ENCODE measurements around the gene NQO1. TPM values are rescaled to one million over a fixed set of nuclear protein-coding genes. Genes with fewer than 3 reads are reported as not detected.
A peak's percentile ranks its signal among the peaks of the same experiment; 100 is the strongest.

NQO1 gene
- total and polyA plus RNA-seq, 2 experiments from 2014 or later, result 2.1 to 10.8 TPM

DNA sequence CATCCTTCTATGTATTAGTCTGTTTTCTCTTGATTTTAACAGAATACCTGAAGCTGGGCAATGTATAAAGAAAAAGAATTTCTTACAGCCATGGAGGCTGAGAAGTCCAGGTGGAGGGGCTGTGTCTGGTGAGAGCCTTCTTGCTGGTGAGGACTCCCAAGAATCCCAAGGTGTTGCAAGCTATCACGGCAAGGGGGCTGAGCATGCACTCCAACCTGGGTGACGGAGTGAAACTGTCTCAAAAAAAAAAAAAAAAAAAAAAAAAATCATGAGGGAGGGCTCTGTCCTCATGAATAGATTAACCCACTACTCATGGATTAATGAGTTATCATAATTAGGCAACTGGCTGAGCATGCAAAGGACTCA lies 19.4 kb downstream of the NQO1 start:
- no peaks in the 10 kb centered on the region for H3K9me3 ChIP-seq (ENCODE audit: low read depth)
- no peak for DNase-seq (ENCODE audit: low read depth in 1 of 2, low spot score in 1 of 2)
- TF ChIP-seq, protein P1, sequence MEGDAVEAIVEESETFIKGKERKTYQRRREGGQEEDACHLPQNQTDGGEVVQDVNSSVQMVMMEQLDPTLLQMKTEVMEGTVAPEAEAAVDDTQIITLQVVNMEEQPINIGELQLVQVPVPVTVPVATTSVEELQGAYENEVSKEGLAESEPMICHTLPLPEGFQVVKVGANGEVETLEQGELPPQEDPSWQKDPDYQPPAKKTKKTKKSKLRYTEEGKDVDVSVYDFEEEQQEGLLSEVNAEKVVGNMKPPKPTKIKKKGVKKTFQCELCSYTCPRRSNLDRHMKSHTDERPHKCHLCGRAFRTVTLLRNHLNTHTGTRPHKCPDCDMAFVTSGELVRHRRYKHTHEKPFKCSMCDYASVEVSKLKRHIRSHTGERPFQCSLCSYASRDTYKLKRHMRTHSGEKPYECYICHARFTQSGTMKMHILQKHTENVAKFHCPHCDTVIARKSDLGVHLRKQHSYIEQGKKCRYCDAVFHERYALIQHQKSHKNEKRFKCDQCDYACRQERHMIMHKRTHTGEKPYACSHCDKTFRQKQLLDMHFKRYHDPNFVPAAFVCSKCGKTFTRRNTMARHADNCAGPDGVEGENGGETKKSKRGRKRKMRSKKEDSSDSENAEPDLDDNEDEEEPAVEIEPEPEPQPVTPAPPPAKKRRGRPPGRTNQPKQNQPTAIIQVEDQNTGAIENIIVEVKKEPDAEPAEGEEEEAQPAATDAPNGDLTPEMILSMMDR (IDR thresholded peaks at IDR 0.05; ENCODE audit: low read depth, low read length), result no peak
- no peaks in the 10 kb centered on the region for H3K27me3 ChIP-seq
- H3K4me1 ChIP-seq (ENCODE audit: low read depth), result no peaks in the 10 kb centered on the region
- H3K27ac ChIP-seq, result no peak overlapping the region
- peaks cover 8% of the 10 kb centered on the region for H3K36me3 ChIP-seq
- H3K4me3 ChIP-seq, result no peak overlapping the region

DNA sequence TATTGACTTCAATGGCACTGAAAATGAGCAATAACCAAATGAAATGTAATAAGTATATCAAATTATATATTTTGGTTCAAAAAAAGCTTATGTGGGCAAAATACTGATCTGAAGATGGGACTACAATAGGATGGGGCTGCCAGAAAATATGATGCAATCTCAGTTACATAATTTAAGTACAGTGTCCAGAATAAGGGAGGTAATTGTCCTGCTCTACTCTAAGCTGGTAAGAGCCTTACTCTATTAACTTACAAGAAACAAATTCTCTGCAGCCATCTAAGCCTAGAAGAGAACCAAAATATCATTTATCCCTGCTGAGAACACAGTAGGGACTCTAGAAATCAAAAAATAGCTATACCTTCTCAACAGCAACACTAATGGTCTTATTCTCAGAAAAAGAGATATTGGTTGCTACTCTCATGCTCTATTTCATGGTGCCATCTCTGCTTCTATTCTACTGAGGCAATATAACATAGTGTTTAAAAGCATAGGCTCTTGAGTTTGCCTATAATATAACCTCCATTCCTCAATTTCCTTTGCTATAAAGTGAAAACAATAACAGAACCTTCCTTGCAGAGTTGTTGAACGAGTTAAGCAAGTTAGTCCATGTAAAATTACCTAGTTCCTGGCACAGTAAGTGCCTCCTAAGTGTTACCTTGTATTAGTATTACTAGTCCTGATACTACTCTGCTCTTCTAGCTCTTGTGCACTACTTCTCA lies 19.9 kb downstream of the NQO1 start:
- Histone ChIP-seq H3K4me1 (ENCODE audit: low read depth) (no peaks in the 10 kb centered on the region), H3K36me3 (peaks cover 13% of the 10 kb centered on the region), H3K27ac (no peak overlapping the region), H3K4me3 (no peak overlapping the region), H3K9me3 (ENCODE audit: low read depth) (no peaks in the 10 kb centered on the region), H3K27me3 (no peaks in the 10 kb centered on the region)
- TF ChIP-seq, protein P1 (IDR thresholded peaks at IDR 0.05; ENCODE audit: low read depth, low read length), result no peak
- DNase-seq (ENCODE audit: low read depth in 1 of 2, low spot score in 1 of 2), result peak in 1 of 2 donors; percentile 72

DNA sequence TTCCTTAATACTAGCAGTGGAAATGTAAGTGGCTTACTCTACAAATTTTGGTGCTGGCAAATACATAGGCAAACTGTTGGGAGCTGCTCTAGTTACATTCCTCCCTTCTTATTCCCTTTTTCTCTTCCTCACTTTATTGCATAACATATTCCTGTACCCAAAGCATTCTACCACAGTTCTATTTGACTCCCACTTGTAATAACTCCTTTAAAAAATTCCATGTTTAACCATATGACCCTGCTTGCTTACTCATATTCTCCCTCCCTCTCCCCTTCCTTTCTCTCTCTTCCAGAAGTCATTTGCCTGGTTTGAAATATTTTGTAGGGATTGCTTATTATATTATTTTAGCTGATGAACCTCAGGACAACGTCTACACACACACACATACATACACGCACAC lies 22.7 kb downstream of the NQO1 start:
- Histone ChIP-seq H3K4me3 (no peak overlapping the region), H3K27me3 (no peaks in the 10 kb centered on the region), H3K36me3 (peaks cover 19% of the 10 kb centered on the region), H3K27ac (no peak overlapping the region), H3K9me3 (ENCODE audit: low read depth) (no peaks in the 10 kb centered on the region), H3K4me1 (ENCODE audit: low read depth) (no peaks in the 10 kb centered on the region)
- TF ChIP-seq, protein P1 (IDR thresholded peaks at IDR 0.05; ENCODE audit: low read depth, low read length), result no peak
- DNase-seq (ENCODE audit: low read depth in 1 of 2, low spot score in 1 of 2), result peak in 1 of 2 donors; percentile 65

DNA sequence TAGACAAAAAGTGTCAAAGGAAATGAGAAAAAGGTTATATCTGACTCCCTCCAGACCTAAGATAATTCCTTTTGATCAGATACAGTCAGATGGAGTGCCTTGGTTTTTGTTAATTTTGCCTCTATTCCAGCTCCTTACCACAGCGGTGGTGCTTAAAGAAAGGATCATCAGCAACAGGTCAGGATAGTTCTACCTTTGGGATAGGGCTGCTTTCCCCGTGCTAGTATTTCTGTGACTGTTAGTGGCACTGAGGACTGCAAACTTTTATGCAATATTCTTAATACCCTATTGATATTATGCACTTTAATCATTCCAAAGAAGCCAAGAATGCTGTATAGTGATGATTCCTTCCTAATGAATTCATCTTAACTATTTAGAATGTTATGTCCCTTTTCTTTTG lies 24.5 kb downstream of the NQO1 start:
- no peak for DNase-seq (ENCODE audit: low read depth in 1 of 2, low spot score in 1 of 2)
- no peak overlapping the region for H3K4me3 ChIP-seq
- H3K4me1 ChIP-seq (ENCODE audit: low read depth), result no peaks in the 10 kb centered on the region
- no peaks in the 10 kb centered on the region for H3K9me3 ChIP-seq (ENCODE audit: low read depth)
- H3K36me3 ChIP-seq, result peaks cover 26% of the 10 kb centered on the region
- no peaks in the 10 kb centered on the region for H3K27me3 ChIP-seq
- H3K27ac ChIP-seq, result no peak overlapping the region
- TF ChIP-seq, protein P1 (IDR thresholded peaks at IDR 0.05; ENCODE audit: low read depth, low read length), result no peak

DNA sequence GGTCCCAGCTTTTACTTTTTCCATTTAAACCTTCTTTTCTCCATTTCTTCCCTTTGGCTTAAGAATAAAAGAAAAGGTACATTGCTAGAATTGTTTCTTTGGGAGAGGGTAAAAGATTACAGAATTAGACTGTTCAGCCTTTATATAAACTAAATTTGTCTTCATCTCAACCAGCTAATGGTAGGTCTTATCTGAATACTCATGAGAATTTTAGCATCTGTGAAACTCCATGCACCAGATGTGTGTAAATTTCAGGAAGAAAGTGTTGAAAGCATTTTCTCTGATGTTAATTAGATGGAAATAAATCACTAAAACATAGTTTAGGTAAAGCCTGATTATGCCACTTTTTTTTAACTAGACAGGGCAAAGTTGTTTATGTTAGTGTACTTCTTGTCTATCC lies 24.9 kb downstream of the NQO1 start:
- Histone ChIP-seq H3K9me3 (ENCODE audit: low read depth) (no peaks in the 10 kb centered on the region), H3K27me3 (no peaks in the 10 kb centered on the region), H3K4me3 (no peak overlapping the region), H3K36me3 (peaks cover 30% of the 10 kb centered on the region), H3K4me1 (ENCODE audit: low read depth) (no peaks in the 10 kb centered on the region), H3K27ac (no peak overlapping the region)
- no peak for DNase-seq (ENCODE audit: low read depth in 1 of 2, low spot score in 1 of 2)
- TF ChIP-seq, protein P1 (IDR thresholded peaks at IDR 0.05; ENCODE audit: low read depth, low read length), result no peak

Measured in cardiac muscle cell (in vitro differentiated cells and primary cell).